Loucy (cell line): Measurements from ENCODE around the gene LXN.

Source experiments
- H2AFZ ChIP-seq: fragments of 200-600 bp; sonication (generic); 2 replicates; pipeline ENCODE4 v1.6.0; 2016; ENCODE audit warnings: antibody characterized with exemption, mild to moderate bottlenecking, low read length, moderate library complexity
- H3F3A ChIP-seq: fragments of 200-600 bp; 2 replicates; pipeline ENCODE4 v1.6.0; 2016; ENCODE audit warnings: antibody characterized with exemption, low read depth, mild to moderate bottlenecking
- H3K27me3 ChIP-seq: fragments of 200-600 bp; sonication (generic); 2 replicates; pipeline ENCODE4 v1.6.1; 2014; ENCODE audit warnings: low read length, mild to moderate bottlenecking; ENCODE audit not compliant: insufficient read depth, poor library complexity, severe bottlenecking
- H3K36me3 ChIP-seq: fragments of 200-600 bp; sonication (generic); 2 replicates; pipeline ENCODE4 v1.6.1; 2016; ENCODE audit warnings: low read length; ENCODE audit not compliant: insufficient read depth
- H3K4me1 ChIP-seq: fragments of 200-600 bp; sonication (generic); 2 replicates; pipeline ENCODE4 v1.5.1; 2014; ENCODE audit warnings: low read length, mild to moderate bottlenecking; ENCODE audit not compliant: insufficient read depth, poor library complexity, severe bottlenecking
- H3K4me2 ChIP-seq: fragments of 200-600 bp; sonication (generic); 2 replicates; pipeline ENCODE4 v1.6.0; 2014; ENCODE audit warnings: antibody characterized with exemption, low read length, low read depth, mild to moderate bottlenecking; ENCODE audit not compliant: poor library complexity, severe bottlenecking
- H3K4me3 ChIP-seq: fragments of 200-600 bp; sonication (generic); 2 replicates; pipeline ENCODE4 v1.5.1; 2014; ENCODE audit warnings: low read length, mild to moderate bottlenecking, mixed read lengths; ENCODE audit not compliant: poor library complexity, severe bottlenecking
- H3K79me2 ChIP-seq: fragments of 200-600 bp; sonication (generic); 2 replicates; pipeline ENCODE4 v1.6.1; 2014; ENCODE audit warnings: low read length; ENCODE audit not compliant: insufficient read depth
- H3K9ac ChIP-seq: fragments of 200-600 bp; sonication (generic); 2 replicates; pipeline ENCODE4 v1.6.0; 2014; ENCODE audit warnings: mild to moderate bottlenecking, low read depth, low read length, moderate library complexity; ENCODE audit not compliant: poor library complexity, severe bottlenecking
- H3K9me2 ChIP-seq: fragments of 200-600 bp; sonication (generic); replicated peaks from 2 replicates; pipeline ENCODE4 v1.6.1; 2016; ENCODE audit warnings: low read depth, low read length, mixed read lengths
- H3K9me3 ChIP-seq: fragments of 200-600 bp; sonication (generic); 2 replicates; pipeline ENCODE4 v1.6.1; 2014; ENCODE audit warnings: mild to moderate bottlenecking, antibody characterized with exemption, low read length, low read depth; ENCODE audit not compliant: insufficient read depth
- H4K20me1 ChIP-seq: fragments of 200-600 bp; sonication (generic); 2 replicates; pipeline ENCODE4 v1.6.0; 2014; ENCODE audit warnings: antibody characterized with exemption, low read length, mild to moderate bottlenecking; ENCODE audit not compliant: insufficient read depth, poor library complexity, severe bottlenecking
- CTCF ChIP-seq: fragments of 200-600 bp; sonication (generic); conservative IDR thresholded peaks from 2 replicates; pipeline ENCODE4 v1.5.1; 2014; ENCODE audit warnings: mild to moderate bottlenecking, antibody characterized with exemption, low read length
- EZH2phosphoT487 ChIP-seq: fragments of 200-600 bp; IDR thresholded peaks from 2 replicates; pipeline ENCODE4 v1.6.1; 2018; ENCODE audit warnings: antibody characterized with exemption, mild to moderate bottlenecking, moderate library complexity, borderline replicate concordance

Gene LXN

GRCh38 chr3:158710601-158711000, 38.2 kb upstream of the LXN start:
- Histone ChIP-seq H3K4me1 (peaks cover 5% of the 10 kb centered on the region), H3F3A (no peaks in the 10 kb centered on the region), H4K20me1 (no peaks in the 10 kb centered on the region), H3K9me3 (no peaks in the 10 kb centered on the region), H3K27me3 (no peaks in the 10 kb centered on the region), H3K79me2 (no peaks in the 10 kb centered on the region), H2AFZ (no peak overlapping the region), H3K4me2 (no peak overlapping the region), H3K36me3 (peaks cover 6% of the 10 kb centered on the region; the same call in 1 of the 2 replicates), H3K4me3 (no peak overlapping the region), H3K9me2 (no peaks in the 10 kb centered on the region), H3K9ac (no peak overlapping the region)
- TF ChIP-seq CTCF, result no peak
- no peak for TF ChIP-seq EZH2phosphoT487

- Histone ChIP-seq H2AFZ (no peak overlapping the region), H3K4me3 (no peak overlapping the region), H4K20me1 (no peaks in the 10 kb centered on the region), H3K4me2 (no peak overlapping the region), H3K9ac (no peak overlapping the region), H3K9me3 (no peaks in the 10 kb centered on the region), H3K79me2 (no peaks in the 10 kb centered on the region), H3K4me1 (peaks cover 5% of the 10 kb centered on the region), H3K36me3 (peaks cover 6% of the 10 kb centered on the region; the same call in 1 of the 2 replicates), H3K27me3 (no peaks in the 10 kb centered on the region), H3K9me2 (no peaks in the 10 kb centered on the region), H3F3A (no peaks in the 10 kb centered on the region)
- no peak for TF ChIP-seq CTCF
- no peak for TF ChIP-seq EZH2phosphoT487
These were observed 37.2 kb upstream of the LXN start for GRCh38 chr3:158709666-158710083.

- Histone ChIP-seq H3K27me3 (no peaks in the 10 kb centered on the region), H3K9me2 (no peaks in the 10 kb centered on the region), H2AFZ (no peak overlapping the region), H3K4me3 (no peak overlapping the region), H3K4me2 (no peak overlapping the region), H3K4me1 (no peaks in the 10 kb centered on the region), H3K9ac (no peak overlapping the region), H3K79me2 (no peaks in the 10 kb centered on the region), H3F3A (no peaks in the 10 kb centered on the region), H3K9me3 (no peaks in the 10 kb centered on the region), H3K36me3 (peaks cover 8% of the 10 kb centered on the region; the same call in 1 of the 2 replicates), H4K20me1 (no peaks in the 10 kb centered on the region)
- TF ChIP-seq CTCF, result no peak
- no peak for TF ChIP-seq EZH2phosphoT487
These were observed 31.1 kb upstream of the LXN start for GRCh38 chr3:158703566-158703965.
